HG03280 (cell line): Measurements from ENCODE around the gene TBC1D4.

ENCODE experiments used
- ATAC-seq: cut with Tn5 transposase; IDR thresholded peaks from one replicate; pipeline ENCODE4 v1.9.1; 2021; ENCODE audit warnings: mild to moderate bottlenecking, moderate library complexity; ENCODE audit not compliant: unreplicated experiment

The TBC1D4 gene

DNA sequence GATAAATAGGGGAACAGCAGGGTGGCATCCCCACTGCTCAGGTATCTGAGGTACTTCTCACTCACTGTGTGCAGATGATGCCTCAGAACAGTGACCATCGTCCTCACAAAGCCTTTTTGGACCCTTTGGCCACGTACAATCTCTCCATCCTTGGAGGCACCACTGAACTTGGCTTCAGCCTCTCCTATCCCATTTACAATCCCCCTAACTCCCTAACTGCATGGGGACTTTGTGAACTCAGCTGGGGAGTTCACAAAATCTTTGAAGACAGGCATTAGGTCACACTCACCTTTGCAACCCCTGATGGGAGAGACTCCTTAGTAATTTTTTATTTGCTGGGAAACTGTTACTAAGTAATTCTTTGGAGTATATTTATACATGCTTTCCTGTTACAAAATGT, 60.8 kb downstream of the TBC1D4 start:
- no peak for ATAC-seq

DNA sequence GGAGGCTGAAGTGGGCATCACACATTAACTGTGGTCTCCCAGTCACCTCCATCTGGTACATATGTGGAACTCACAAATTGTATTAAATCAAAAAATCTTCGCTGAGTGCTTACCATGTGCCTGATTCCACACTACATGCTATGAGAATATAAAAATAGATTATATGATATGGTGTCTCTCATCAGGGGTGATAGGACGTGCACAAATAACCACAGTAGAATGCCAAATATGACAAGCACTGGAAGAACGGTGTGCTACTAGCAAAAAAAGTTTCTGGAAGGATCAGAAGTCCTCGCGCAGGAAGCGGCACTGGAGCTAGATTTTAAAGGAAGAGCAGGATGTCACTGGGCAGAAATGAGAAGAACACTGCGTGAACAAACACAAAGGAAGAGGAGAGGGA, 62.3 kb downstream of the TBC1D4 start:
- ATAC-seq = no peak

DNA sequence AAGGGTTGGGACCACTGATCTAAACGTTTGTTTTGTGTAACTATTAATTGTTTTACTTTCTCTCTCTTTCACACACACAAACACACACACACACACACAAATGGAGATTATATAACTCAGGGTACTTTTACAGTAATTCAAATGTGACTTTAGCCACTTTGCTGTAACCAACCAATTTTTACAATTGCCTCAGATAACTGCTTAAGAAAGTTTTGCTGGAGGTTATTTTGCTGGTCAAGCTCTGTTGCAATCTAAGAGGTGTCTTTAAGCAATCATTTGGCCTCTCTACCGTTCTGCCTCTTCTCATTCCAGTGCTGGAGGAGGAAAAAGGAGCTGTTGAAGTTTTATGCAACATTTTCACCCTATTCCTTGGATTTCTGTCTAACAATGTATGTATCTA, 63.0 kb downstream of the TBC1D4 start:
- ATAC-seq = no peak

DNA sequence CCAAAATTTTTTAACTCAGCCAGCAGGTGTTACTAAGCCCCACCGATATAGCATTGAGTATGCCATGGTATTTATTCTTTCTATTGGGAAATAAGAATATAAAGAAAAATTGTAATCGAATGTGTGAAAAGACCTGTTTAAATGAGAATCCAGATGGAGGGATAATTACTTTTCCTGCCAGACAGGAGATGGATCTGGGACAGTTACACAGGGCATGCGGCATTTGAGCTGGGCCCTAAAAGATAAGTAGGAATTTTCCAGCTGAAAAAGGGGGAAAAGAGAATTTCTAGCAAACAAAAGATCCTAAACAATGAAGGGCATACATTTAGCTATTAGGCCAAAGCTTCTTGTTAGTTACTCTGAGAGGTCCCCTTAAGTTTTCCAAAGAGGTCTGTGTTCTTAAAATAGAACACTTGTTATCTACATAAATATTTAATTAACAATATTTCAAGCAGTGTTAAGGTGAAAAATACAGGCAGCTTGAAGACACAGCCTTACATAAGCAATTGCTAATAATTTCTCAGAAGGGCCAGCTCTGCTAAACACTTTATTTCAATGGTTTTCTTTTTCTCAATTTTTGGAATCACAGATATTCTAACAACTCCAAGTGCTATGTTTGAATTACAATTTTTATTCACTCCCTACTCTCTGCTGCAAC, 63.7 kb downstream of the TBC1D4 start:
- ATAC-seq = no peak

DNA sequence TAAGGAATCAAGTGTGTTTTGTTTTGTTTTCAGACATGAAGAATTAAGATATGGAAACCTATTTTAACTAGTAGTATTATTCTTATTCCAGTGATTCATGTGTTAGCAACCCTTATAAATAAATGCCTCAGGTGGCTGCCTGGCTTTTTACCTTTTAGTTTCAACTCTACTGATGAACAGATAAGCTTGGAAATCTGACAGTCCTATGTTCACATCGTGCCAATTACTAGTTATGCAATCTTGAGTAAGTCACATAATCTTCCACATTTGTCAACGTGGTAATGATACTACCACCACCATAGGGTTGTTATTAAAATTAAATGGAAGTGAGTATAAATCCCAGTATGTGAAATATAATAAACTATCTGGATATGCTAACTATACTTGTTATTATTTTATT, 64.3 kb downstream of the TBC1D4 start:
- ATAC-seq = no peak

DNA sequence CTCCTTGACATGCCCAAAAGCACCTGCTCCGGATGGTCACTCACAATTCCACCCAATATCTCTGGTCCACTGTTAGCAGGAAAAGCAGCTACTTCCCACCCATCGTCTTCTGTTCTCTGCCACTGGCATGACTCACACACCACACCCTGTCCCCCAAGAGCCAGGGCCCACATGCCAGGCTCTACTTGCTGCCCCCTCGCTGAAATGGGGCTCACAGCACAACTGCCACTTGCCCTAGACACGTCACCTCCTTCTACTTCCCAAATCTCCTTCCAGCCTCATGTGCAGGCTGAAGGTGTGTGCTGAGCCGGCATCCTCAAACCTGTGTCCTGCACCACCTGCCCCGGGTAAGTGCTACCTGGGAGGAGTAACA, 65.0 kb downstream of the TBC1D4 start:
- ATAC-seq = no peak

DNA sequence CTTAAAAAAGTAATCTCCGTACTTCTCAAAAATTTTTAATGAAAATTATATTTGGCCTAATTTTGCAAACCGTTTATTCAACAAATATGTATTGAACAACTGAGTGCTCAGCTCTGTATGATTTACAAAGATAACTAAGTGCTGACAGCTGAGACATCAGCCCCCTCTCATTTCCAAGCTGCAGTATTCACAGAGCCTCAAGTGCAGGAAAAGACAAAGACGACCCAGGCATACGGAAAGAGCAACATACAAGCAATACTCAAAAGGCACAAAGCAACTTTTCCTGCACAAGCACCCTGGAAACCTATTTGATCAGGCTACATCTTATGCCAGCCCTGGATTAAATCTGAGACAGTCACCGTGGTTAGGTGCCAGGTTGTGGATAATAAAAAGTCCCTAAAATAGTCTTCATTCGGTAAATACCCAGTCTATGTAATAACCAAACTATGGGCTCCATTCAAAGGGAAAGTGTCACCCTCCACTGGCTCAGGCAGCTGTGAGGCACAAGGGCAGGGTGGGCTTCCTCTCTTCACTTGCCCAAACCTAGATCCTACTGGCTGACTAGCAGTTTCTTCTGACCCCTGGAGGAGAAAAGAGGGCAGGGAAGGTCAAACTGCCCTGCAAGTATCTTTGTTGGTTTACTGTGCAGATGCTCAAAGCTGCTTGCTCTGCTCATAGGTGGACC, 65.5 kb downstream of the TBC1D4 start:
- ATAC-seq = no peak

DNA sequence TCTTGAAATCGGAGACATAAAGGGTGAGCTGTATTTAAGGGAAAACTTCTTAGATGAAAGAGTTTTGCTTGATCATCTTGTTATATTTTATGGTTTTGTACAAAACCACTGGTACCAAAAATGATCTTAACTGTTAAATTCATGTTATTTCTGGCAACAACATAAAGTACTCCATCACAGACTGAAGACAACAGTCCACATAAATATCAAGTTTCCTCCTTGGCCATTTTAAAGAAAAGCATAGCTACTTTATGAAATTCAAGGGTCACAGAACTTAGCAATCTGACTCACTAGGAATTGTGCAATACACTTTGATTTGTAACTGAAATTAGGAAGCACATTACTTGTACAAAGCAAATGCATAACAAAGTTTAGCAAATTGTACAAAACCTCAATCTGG, 66.3 kb downstream of the TBC1D4 start:
- no peak for ATAC-seq

DNA sequence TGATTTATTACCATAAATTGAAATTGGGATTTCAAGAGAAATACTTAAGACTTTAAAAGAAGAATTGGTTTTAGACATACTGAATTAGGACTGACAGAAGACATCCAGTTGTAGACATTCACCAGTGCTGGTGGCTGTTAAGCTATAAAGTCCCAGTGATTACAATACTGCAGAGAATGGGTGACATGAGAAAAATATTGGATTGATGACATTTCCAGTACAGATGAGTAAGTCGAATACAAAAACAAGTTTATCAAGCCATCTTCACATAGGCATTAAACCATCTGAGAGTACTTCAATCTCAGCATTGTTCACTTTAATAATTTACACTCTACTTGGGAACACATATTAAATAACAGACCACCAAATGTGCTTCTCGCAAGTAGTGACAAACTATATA, 66.8 kb downstream of the TBC1D4 start:
- no peak for ATAC-seq

DNA sequence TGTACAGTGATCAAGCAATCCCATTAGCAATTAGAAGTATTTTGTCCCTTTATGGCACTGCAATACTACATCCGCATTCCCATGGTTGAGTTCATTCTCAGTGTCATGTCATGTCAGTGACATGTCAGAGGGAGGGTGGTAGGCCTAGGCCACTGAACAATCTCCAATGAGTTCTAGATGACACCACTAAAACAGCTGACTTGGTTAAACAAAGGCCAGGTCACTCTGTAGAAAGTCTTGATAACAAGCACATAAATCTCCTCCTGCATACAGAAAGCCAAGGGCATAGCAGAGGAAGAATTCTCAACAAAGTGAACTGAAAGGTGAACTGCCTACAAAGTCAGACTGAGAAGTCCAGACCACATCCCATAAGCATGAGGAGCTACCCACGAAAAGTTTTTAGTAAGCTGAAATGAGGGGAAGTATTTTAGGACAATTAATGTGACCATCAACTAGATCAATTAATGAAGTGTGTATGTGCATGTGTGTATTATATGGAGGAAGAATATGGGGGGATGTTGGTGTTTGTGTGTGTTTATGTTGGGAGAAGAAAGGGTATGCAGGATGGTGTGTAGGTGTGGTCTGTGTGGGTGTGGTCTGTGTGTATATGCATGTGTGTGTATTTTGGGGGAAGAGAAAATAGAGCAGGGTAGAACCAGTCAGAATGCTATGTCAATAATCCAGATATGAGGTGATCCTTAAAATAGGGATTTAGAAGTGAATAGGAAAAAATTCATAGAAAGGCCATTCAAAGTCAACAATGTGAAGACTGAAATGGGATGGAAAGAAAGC, 67.7 kb downstream of the TBC1D4 start:
- no peak for ATAC-seq

DNA sequence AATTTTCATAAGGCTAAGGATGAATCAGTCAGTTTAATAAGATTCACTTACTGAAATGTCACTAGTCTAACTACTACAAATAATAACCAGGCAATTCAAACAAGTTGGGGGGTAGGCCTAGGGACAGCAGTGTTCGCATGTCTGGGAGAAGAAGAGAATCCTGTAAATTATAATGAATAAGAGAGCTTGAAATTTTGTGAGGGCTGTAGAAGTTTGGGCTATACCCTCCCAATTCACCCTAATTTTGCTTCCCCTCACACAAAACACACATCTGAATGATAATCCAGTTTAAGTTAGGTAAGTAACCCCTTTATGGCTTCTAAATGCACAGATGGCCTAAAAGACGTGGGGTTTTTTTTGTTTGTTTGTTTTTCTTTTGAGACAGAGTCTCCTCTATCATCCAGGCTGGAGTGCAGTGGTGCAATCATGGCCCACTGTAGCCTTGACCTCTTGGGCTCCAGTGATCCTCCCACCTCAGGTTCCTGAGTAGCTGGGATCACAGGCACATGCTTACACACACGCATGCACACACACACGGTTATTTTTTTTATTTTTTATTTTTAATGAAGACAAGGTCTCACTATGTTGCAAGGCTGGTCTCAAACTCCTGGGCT, 69.9 kb downstream of the TBC1D4 start:
- ATAC-seq = no peak

DNA sequence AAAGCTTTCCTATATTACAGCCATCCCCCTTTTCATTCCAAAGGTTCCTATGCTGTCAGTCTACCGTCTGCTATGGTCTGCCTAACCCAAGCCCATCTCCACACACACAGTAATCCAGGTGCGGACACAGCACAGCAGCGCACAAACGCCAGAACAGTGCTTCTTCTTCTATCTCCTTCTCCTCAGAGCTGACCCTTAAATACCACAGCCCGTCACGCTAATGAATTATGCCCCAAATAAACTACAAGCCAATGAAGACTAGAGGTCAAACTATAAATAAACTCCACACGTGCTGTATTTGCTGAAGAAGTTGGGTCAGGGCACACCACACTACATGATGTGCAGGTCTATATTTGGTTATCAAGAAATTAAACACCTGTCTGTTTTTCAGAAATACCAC, 71.8 kb downstream of the TBC1D4 start:
- no peak for ATAC-seq

DNA sequence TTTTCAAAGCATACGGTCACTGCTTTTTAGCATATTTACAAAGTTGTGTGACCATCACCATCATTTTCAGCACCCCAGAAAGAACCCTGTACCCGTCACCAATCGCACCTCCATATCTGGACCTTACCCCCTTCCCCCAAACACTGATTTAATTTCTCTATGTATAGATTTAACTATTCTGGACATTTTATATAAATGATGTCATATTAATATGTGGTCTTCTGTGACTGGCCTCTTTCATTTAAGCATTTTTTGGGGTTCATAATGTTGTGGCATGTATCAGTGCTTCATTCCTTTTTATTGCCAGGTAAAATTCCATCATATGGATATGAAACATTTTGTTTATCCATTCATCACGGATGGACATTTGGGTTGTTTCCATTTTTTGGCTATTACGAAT, 74.0 kb downstream of the TBC1D4 start:
- no peak for ATAC-seq

DNA sequence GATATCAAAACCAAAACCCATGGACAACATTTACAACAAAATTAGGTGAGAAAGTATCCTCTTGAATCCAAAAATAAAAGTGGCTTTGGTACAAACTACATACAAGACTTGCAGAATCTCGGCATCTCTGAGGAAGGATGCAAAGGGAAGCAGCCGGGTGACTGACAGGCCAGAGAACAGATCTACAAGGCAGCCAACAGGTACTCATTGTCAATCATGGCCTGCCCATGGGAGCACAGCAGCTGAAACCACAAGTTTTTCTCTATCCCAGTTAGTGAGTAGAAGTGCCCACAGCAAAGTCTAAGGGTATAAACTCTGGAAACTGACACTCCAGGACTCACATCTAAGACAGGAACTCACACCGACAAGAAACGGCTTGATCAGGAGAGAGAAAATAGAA, 74.5 kb downstream of the TBC1D4 start:
- ATAC-seq = no peak

DNA sequence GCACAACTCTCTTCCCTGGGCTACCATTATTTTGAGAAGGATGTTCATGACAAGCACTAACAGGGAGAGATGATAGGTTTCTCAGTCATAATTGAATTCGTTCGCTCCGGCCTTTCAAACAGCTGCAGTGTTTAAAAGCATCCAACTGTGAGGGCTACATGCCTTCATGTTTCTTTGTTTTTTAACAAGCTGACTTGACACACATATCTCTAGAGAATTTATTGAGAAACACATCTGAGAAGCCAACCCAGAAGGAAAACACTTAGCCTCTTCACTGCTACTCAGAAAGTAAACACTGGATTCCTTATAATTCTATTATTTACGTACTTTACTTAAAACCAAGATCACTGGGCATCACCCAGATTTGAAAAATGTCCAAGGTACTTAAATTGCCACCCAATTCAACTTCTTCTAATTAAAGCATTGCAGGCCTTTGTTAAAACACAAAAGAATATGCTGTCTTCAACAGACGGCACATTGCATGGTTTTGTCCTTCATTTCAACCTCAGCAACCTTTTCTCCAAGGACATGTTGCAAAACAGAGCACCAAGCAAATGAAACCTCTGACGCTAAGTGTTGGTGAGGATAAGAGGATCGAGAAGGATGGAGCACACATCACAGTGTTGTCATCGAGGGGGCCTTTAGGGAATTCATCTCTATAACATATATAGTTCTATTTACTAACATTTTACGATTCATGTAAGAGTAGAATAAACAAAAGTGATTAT, 75.8 kb downstream of the TBC1D4 start:
- no peak for ATAC-seq

DNA sequence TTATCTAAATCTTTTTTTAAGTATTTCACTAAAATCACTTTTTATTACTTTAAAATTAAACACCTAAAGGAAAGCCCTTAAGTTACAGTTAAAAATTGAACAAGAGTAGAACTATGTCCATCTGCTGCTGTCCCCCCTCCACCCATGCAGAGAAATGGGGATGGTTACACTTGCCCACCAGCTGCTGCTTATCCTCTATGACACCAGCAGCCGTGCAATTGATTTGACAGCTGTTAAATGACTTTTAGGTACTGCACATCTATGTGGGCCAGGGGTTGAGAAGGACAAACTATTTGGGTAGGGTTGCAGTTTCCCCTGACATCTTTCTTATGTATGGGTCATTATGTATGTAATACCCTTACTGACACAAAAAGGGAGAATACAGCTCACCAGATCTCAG, 77.2 kb downstream of the TBC1D4 start:
- ATAC-seq = no peak

DNA sequence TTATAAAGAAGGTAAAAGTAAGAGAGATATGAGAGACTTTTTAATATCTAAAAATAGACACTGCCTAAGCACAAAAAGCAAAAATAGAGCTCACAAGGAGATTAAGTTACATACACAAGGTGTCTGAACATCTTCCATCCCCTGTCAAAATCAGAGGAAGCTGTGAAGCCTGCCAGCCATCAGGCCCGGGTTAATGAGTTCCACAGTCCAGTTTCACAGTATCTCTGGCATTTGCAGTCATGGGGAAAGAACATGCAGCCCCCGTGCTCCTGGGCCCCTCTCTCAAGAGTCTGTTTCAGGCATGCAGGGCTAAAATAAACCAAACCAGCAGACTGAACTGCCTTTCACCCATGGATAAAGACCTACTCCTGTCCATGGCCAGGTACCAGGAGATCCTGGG, 79.2 kb downstream of the TBC1D4 start:
- no peak for ATAC-seq

DNA sequence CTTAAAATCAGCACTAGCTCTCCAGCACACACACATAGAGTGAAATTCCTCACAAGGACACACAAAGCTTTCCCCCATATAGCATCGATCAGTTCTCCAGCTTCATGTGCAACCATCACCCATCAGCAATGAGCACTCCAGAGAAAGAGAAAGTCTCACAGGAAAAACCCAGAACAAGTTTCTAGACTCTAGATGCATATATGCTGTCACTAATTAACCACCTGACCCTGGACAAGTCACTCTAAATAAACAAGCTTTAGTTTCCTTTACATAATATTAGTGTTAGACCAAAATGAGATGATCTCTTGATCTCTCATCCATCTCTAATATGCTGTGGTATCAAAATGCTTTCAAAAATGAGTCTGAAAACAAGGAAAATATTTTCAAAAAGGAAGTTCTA, 81.2 kb downstream of the TBC1D4 start:
- no peak for ATAC-seq

DNA sequence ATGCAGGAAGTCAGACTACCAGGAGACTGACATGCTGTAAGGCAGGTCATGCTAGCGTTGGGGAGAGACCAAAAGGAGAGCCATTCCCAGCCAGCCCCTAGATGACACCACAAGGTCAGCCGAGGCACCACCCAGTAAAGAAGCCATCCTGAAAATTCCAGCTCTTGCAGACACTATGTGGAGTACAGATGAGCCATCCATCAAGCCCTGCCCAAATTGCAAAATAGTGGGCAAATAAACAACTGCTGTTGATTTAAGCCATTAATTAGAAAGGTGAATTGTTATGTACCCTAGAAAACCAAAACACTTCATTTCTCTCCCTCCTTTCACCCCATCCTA, 82.1 kb downstream of the TBC1D4 start:
- no peak for ATAC-seq

DNA sequence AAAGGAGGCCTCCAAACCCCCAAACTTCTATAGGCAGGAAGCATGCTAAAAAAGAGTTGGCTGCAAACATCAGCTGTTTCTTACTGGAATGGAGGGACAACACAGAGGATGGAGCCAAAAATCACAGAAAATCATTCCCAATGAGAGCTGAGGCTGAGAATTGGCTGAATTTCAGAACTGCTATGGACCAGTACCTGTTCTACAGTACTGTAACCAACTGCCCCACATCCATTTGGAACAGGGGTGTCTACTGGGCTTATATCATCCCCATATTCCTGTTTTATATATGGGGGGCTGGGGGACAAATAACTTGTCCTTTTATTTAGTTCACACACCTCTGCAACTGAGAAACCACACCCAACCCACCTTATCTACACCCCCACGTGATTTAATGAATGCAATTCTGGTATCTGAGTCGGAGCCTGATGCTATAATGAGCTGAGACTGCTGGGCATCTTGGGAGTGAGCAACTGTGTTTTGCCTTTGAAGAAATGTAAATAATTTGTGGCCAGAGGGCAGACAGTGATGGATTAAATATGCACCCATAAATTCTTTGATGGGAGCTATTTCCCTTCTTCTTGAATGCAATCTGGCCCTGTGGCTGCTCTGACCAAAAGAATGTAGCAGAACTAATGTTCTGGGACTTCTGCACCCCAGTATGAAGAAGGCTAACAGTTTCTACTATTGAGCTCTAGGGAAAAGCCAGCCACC, 82.6 kb downstream of the TBC1D4 start:
- no peak for ATAC-seq

DNA sequence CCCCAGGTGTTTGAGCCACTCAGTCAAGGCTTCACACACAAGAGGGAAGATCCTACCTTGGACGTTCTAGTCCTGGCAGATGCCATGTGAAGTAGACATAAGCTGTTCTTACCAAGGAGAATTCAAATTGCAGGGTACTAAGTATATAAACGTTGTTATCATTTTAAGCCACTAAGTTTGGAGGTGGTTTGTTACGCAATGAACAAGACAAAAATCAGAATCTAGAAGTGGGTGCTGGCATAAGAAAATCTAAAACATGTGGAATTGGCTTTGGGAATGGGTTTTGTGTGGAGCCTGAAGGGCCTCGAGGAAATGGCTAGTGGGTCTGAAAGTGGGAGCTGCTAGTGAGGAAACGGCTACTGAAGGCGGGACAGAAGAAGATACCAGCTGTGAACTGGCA, 83.9 kb downstream of the TBC1D4 start:
- no peak for ATAC-seq
